GM21529 (cell line): ENCODE data around the gene MYOCD.

ENCODE experiments used
- ATAC-seq: cut with Tn5 transposase; IDR thresholded peaks from one replicate; pipeline ENCODE4 v1.9.1; 2021; ENCODE audit not compliant: unreplicated experiment

Gene MYOCD

DNA sequence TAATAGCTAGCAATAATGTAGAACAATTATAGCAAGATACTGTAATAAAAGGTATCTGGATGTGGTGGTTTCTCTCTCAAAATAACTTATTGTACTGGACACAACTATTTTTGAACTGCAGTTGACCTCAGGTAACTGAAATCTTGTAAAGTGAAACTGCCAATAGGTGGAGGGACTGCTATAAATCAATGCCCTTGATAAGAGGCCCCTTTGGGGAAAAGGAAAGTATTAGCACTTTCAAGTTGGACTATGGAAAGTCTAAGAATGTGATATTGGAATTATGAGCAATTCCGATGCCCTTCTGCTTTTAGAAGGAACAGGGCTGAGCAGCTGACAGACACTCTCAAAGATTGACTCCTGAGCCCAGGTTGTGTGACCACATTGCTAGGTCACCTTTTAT, 79.1 kb downstream of the MYOCD start:
- ATAC-seq: no peak

DNA sequence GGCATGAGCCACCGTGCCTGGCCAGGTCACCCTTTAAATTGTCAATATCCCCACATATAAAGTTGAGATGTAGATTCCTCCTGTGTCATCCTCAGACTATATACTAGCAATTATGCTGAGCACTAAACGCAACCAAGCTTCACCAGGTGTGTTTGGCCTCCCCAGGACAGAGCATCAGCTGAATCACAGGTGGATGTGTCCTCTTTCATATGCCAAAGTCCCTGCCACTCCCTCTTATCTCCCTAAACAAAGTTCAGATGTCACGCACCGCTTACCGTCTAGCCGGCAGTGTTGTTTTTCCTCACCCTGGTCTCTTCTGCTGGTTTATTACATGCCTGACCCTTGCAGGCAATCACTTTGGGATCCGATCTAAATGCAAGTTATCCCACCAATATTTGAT, 79.8 kb downstream of the MYOCD start:
- no peak for ATAC-seq

- ATAC-seq: no peak
Measured at GRCh38 chr17:12756786-12757185, 91.1 kb downstream of the MYOCD start.

DNA sequence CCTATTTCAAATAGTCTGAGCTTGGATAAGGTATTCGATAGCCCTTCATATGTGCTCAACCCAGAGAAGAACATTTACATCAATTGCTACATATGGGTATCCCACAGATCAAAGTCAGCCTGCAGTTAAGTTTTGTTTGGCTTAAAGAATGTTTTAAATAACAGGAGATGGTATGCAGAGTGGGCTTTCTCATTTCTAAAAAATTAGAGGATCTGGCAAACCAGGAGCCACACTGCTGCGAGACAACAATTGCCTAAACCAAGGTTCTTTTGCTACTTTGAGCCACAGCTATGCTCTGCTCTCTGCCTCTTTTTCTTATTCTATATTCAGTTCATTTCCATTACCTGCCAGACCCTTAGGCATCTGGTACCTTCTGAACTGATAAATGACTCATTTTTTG, 93.4 kb downstream of the MYOCD start:
- no peak for ATAC-seq

DNA sequence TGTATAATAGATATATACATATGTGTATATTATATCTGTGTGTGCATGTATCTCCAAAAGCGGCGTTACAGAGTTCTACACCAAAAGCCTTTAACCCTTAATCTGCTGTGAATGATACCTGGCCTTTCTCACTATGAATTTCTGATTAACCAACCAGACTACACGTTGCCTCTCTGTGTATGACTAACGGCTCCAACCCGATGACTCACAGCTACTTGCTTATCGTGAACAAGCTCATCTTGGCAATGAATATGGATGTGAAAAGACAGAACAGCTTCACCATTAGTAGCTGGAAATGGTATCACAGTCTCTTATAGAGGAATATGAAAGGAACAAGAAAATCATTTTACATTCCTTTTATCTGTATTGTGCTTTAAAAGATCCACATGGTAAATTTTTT, 99.9 kb downstream of the MYOCD start:
- ATAC-seq: no peak

- ATAC-seq: no peak
Measured at GRCh38 chr17:12768255-12768654, 102.6 kb downstream of the MYOCD start.

DNA sequence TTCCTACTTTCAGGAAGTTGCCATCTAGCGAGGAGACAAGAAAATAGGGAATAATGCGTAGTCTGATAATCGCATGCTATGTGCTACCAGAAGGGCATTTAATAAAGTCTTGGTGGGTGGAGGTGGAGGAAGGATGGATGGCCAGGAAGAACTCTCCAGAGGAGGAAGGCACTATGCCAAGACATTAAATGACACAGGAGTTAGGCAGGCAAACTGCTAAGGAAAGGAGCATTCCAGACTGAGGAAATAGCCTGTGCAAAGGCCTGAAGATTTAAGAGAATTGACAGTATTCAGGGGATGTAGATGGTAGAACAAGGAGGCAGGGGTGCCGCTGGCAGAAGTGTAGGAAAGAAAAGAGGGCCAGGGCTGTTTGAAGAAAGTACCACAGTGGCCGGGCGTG, 104.3 kb downstream of the MYOCD start:
- no peak for ATAC-seq

DNA sequence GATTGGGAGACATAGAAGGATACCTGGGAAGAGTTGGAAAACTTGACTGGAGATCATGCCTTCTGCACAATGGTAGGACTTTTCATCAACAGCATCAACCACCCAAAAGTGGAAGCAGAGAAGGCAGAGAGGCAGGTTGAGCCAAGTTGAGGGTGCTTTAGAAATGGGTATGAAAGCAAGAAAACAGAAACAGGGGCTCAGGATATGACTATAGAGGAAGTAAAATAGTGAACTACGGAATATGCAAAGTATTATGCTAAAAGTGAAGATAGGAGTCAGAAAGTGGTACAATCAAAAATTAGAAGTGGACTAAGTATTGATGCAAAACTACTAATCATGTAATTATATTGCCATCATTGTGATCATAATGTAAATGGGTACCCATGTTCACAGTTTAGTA, 107.5 kb downstream of the MYOCD start:
- ATAC-seq: peak; percentile 49

DNA sequence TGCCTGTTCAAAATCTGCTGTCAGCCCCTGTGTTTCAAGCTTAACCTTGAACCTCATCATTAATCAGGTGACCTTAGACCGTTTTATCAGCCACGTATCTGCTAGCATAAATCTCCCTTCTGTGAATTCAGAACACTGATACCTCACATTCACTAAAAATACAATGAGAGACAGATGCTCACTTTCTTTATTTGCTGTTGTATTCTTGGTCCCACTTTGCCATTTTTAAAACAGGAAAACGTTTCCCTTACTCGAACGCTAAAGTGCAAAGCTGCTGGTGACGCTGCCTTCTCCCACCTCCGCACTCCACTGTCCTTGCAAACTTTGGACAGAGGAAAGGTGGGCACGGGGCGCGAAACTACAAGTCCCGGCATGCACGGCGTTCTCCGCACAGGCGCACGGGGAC, 123.4 kb downstream of the MYOCD start:
- ATAC-seq: peak; percentile 85

GRCh38 chr17:12789481-12790248, 124.0 kb downstream of the MYOCD start, which contains the start of gene ARHGAP44:
Gene ARHGAP44, plus strand, starts transcription at chr17:12789498. Its CDS starts 341 bp downstream, at chr17:12789839.
- ATAC-seq: peak; percentile 81

- no peak for ATAC-seq
Measured at GRCh38 chr17:12790249-12791106, 124.8 kb downstream of the MYOCD start.

DNA sequence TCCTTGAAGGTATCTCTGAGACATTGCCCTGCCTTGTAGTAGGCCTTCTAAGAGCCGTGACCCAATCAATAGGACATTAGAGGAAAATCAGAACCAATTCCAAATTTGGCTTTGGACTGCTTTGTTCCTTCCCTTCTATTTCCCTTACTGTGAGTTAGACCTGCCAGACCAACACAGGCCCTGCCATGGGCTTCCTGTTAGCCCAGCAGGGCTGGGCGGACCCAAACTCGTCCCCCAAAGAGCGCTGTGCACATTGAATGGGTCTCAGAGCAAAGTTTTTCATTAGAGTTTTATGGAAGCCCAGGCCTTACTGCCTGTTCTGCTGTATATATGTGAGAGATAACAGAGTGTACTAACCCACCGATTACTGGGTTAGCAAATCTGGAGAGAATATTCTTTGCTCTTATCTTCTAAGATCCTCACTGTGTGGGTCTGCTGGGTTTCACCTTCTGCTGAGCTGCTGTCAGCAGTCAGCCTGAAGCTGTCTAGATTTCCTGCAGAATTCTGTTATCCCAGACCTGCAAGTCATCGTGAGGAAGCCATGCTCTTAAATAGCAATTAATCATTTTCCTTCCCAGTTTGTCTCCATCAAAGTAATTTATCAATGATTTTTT, 129.3 kb downstream of the MYOCD start:
- no peak for ATAC-seq

DNA sequence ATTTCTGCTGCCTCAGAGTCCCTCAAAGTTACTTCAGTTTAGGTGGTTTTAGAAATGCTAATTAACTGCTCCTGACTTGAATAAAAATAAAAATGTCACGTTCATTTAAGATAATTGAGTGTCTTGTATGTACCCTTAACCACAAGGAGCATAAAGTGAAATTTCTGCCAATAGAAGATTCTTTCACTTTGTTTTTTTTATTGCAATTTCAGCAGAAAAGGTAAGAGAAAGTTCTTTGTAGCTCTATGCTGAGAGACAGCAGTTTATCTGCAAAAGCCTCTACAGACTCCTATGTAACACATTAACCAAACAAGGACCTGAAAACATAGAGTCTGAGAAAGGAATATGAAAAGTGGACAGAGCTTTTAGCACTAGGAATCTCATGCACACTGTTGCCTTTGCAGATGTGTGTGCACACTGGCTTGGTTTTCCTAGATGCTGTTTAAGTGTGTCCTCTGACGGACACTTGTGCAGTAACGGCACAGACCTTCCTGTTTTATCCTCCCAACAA, 135.2 kb downstream of the MYOCD start:
- no peak for ATAC-seq

DNA sequence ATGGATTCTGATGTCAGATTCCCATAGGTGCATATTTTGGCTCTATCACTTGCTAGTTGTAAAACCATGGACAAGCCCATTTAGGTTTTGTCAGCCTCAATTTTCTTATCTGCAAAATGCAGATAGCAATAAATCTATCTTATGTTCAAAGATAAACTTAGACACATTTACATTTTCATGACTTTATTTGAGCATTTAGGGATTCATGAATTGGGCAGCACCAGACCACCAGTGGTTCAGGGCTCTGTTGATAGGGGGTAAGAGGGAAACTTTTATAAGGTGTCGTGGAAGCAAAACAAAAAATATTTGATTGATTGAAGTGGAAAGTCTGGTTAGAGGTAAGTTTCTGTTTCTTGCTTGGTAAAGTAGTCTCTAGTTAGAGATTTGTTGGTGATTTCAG, 140.9 kb downstream of the MYOCD start:
- no peak for ATAC-seq

DNA sequence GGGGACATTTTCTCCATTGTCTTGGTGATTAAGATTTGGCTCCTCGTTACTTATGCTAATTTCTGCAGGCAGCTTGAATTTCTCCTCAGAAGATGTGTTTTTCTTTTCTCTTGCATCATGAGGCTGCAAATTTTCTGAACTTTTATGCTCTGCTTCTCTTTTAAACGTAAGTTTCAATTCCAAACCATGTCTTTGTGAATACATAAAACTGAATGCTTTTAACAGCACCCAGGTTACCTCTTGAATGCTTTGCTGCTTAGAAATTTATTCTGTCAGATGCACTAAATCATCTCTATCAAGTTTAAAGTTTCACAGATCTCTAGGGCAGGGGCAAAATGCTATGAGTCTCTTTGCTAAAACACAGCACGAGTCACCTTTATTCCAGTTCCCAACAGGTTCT, 143.0 kb downstream of the MYOCD start:
- ATAC-seq: no peak

DNA sequence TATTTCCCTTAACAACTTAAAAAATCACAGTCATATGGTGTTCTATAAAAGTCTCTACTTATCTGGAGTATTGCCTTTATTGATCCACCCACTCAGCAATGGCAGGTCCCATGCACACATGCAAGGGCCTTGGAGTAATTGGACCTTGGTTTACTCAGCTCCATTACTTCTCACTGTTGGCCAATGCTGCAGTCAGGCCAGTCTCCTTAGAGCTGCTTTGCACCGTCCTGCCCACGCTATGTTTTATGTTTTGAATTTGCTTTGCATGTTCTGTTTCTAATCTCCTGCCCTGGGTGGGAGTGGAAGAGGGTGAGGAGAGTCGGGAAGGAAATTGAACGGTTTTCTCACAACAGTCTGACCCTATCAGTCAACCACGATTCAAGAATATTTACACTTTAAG, 147.2 kb downstream of the MYOCD start:
- no peak for ATAC-seq

GRCh38 chr17:12813664-12814063, 148.0 kb downstream of the MYOCD start:
- no peak for ATAC-seq

- ATAC-seq: no peak
Measured at GRCh38 chr17:12814718-12815117, 149.0 kb downstream of the MYOCD start.

DNA sequence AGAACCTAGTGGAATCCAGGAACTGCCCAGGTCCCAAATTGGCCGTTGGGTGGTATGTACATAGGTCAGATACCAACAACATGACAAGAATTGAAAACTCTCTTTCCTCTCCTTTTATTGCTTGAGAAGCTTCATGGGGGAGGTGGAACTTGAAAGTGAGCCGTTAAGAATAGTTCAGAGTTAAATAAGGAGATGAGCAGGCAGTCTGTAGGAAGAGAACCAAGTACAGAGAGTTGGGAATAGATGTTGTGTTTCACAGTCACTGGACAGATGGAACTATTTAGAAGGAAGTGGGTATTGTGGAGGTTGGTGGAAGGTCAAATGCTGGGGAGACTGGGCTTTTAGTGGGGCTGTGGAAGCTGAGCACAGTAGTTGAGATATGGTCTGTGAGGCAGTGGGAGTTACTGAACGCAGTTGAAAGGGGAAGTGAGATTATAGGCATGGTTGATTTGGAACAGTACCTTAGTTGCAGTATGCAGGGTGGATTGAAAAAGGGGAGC, 150.0 kb downstream of the MYOCD start:
- peak; percentile 97 for ATAC-seq
